Mesendoderm (in vitro differentiated cells): ENCODE data around the gene STARD9.

Source experiments
- DNase-seq: peaks from one replicate; pipeline ENCODE4 v3.0.0; 2013
- H2AK5ac ChIP-seq: 2 replicates; pipeline ENCODE4 v1.6.1; 2013; ENCODE audit warnings: low read length, inconsistent platforms
- H2BK120ac ChIP-seq: 2 replicates; pipeline ENCODE4 v1.6.1; 2013; ENCODE audit warnings: low read depth, mild to moderate bottlenecking, low read length, moderate library complexity, mixed read lengths
- H2BK15ac ChIP-seq: replicated peaks from 2 replicates; pipeline ENCODE4 v1.6.1; 2013; ENCODE audit warnings: low read depth, mild to moderate bottlenecking, moderate library complexity
- H2BK5ac ChIP-seq: 2 replicates; pipeline ENCODE4 v1.6.1; 2013; ENCODE audit warnings: low read length, inconsistent platforms
- H3K18ac ChIP-seq: 2 replicates; pipeline ENCODE4 v1.6.1; 2013; ENCODE audit warnings: mild to moderate bottlenecking, low read length, mixed read lengths
- H3K23ac ChIP-seq: one replicate; pipeline ENCODE4 v1.6.1; 2013; ENCODE audit warnings: low read length
- H3K27ac ChIP-seq: 2 replicates; pipeline ENCODE4 v1.5.1; 2013; ENCODE audit warnings: low read depth, mild to moderate bottlenecking, inconsistent platforms, low read length, moderate library complexity
- H3K27me3 ChIP-seq: 2 replicates; pipeline ENCODE4 v1.6.1; 2013; ENCODE audit warnings: low read length, control low read depth, mild to moderate bottlenecking, inconsistent platforms; ENCODE audit not compliant: insufficient read depth, poor library complexity
- H3K36me3 ChIP-seq: 2 replicates; pipeline ENCODE4 v1.6.1; 2013; ENCODE audit warnings: low read length, inconsistent platforms; ENCODE audit not compliant: control insufficient read depth, insufficient read depth
- H3K4ac ChIP-seq: one replicate; pipeline ENCODE4 v1.6.1; 2013; ENCODE audit warnings: low read depth, mild to moderate bottlenecking, low read length, moderate library complexity
- H3K4me1 ChIP-seq: 2 replicates; pipeline ENCODE4 v1.6.1; 2013; ENCODE audit warnings: low read depth, low read length, inconsistent platforms; ENCODE audit not compliant: control insufficient read depth
- H3K4me2 ChIP-seq: 2 replicates; pipeline ENCODE4 v1.6.1; 2013; ENCODE audit warnings: low read length
- H3K4me3 ChIP-seq: 2 replicates; pipeline ENCODE4 v1.5.1; 2013; ENCODE audit warnings: mild to moderate bottlenecking, low read length
- H3K56ac ChIP-seq: one replicate; pipeline ENCODE4 v1.6.1; 2013; ENCODE audit warnings: low read length
- H3K79me1 ChIP-seq: 2 replicates; pipeline ENCODE4 v1.6.1; 2013; ENCODE audit warnings: low read length, inconsistent platforms
- H3K79me2 ChIP-seq: 2 replicates; pipeline ENCODE4 v1.6.1; 2013; ENCODE audit warnings: mild to moderate bottlenecking, low read length; ENCODE audit not compliant: control insufficient read depth, insufficient read depth
- H3K9ac ChIP-seq: 2 replicates; pipeline ENCODE4 v1.6.1; 2013; ENCODE audit warnings: low read length, inconsistent platforms
- H4K5ac ChIP-seq: one replicate; pipeline ENCODE4 v1.6.1; 2013; ENCODE audit warnings: low read length
- H4K8ac ChIP-seq: one replicate; pipeline ENCODE4 v1.6.1; 2013; ENCODE audit warnings: low read depth, mild to moderate bottlenecking, control low read depth, low read length, moderate library complexity
- WGBS: extraction: QIAGEN DNeasy Blood & Tissue Kit; methylation state at CpG from one replicate; pipeline ENCODE4 v1.1.7; 2013; ENCODE audit warnings: low lambda C conversion rate, missing lambda C conversion rate; ENCODE audit not compliant: insufficient coverage; ENCODE audit errors: extremely low coverage; 5-methylcytosine and 5-hydroxymethylcytosine counted together

The STARD9 gene

GRCh38 chr15:42719043-42719442, 143.6 kb downstream of the STARD9 start:
- H3K9ac ChIP-seq: no peak overlapping the region
- no peak for DNase-seq
- no peak overlapping the region for H4K5ac ChIP-seq
- no peak overlapping the region for H2BK120ac ChIP-seq
- H3K4ac ChIP-seq: no peak overlapping the region
- no peaks in the 10 kb centered on the region for H3K27me3 ChIP-seq
- no peak overlapping the region for H3K23ac ChIP-seq
- H3K79me1 ChIP-seq: no peaks in the 10 kb centered on the region
- no peaks in the 10 kb centered on the region for H3K4me1 ChIP-seq
- no peak overlapping the region for H3K27ac ChIP-seq
- H3K56ac ChIP-seq: no peak overlapping the region
- no CpG with 5 or more reads among the region's 6 CpGs for WGBS
- no peak overlapping the region for H2AK5ac ChIP-seq
- no peak overlapping the region for H4K8ac ChIP-seq
- no peak overlapping the region for H3K4me3 ChIP-seq
- H2BK15ac ChIP-seq: no peak overlapping the region
- H2BK5ac ChIP-seq: no peak overlapping the region
- H3K36me3 ChIP-seq: peaks cover 7% of the 10 kb centered on the region
- no peaks in the 10 kb centered on the region for H3K79me2 ChIP-seq
- H3K4me2 ChIP-seq: no peak overlapping the region
- no peak overlapping the region for H3K18ac ChIP-seq

- no peak overlapping the region for H2BK5ac ChIP-seq
- H3K79me1 ChIP-seq: no peaks in the 10 kb centered on the region
- WGBS: no CpG with 5 or more reads among the region's 3 CpGs
- no peak for DNase-seq
- H4K5ac ChIP-seq: no peak overlapping the region
- H3K27ac ChIP-seq: no peak overlapping the region
- H3K4me3 ChIP-seq: no peak overlapping the region
- no peak overlapping the region for H2AK5ac ChIP-seq
- peaks cover 11% of the 10 kb centered on the region for H3K36me3 ChIP-seq
- no peaks in the 10 kb centered on the region for H3K27me3 ChIP-seq
- no peak overlapping the region for H2BK120ac ChIP-seq
- H3K4ac ChIP-seq: no peak overlapping the region
- no peak overlapping the region for H2BK15ac ChIP-seq
- H4K8ac ChIP-seq: no peak overlapping the region
- no peak overlapping the region for H3K9ac ChIP-seq
- no peaks in the 10 kb centered on the region for H3K4me1 ChIP-seq
- H3K18ac ChIP-seq: no peak overlapping the region
- no peaks in the 10 kb centered on the region for H3K79me2 ChIP-seq
- H3K4me2 ChIP-seq: no peak overlapping the region
- no peak overlapping the region for H3K56ac ChIP-seq
- no peak overlapping the region for H3K23ac ChIP-seq
Measured at GRCh38 chr15:42720071-42720470, 144.7 kb downstream of the STARD9 start.

GRCh38 chr15:42721016-42721415, 145.6 kb downstream of the STARD9 start:
- no peak overlapping the region for H3K56ac ChIP-seq
- no peak overlapping the region for H3K4me2 ChIP-seq
- H3K27ac ChIP-seq: no peak overlapping the region
- H2BK15ac ChIP-seq: no peak overlapping the region
- no peak overlapping the region for H2BK120ac ChIP-seq
- H3K23ac ChIP-seq: no peak overlapping the region
- H3K36me3 ChIP-seq: peaks cover 13% of the 10 kb centered on the region
- H2BK5ac ChIP-seq: no peak overlapping the region
- DNase-seq: no peak
- H3K27me3 ChIP-seq: no peaks in the 10 kb centered on the region
- H3K4me3 ChIP-seq: no peak overlapping the region
- H3K4ac ChIP-seq: no peak overlapping the region
- H3K9ac ChIP-seq: no peak overlapping the region
- no peak overlapping the region for H4K5ac ChIP-seq
- H2AK5ac ChIP-seq: no peak overlapping the region
- H3K79me2 ChIP-seq: no peaks in the 10 kb centered on the region
- no peaks in the 10 kb centered on the region for H3K4me1 ChIP-seq
- WGBS: no CpG with 5 or more reads among the region's 6 CpGs
- no peak overlapping the region for H4K8ac ChIP-seq
- no peaks in the 10 kb centered on the region for H3K79me1 ChIP-seq
- no peak overlapping the region for H3K18ac ChIP-seq

GRCh38 chr15:42721916-42722315, 146.5 kb downstream of the STARD9 start:
- Histone ChIP-seq H3K4me2 (no peak overlapping the region), H3K79me2 (no peaks in the 10 kb centered on the region), H3K18ac (no peak overlapping the region), H2BK120ac (no peak overlapping the region), H2BK15ac (no peak overlapping the region), H3K9ac (no peak overlapping the region), H3K79me1 (no peaks in the 10 kb centered on the region), H3K23ac (no peak overlapping the region), H2AK5ac (no peak overlapping the region), H3K27ac (no peak overlapping the region), H3K56ac (no peak overlapping the region), H2BK5ac (no peak overlapping the region), H4K5ac (no peak overlapping the region), H3K4me3 (no peak overlapping the region), H3K4me1 (no peaks in the 10 kb centered on the region), H3K36me3 (peaks cover 15% of the 10 kb centered on the region), H3K4ac (no peak overlapping the region), H4K8ac (no peak overlapping the region), H3K27me3 (no peaks in the 10 kb centered on the region)
- no CpG with 5 or more reads among the region's 3 CpGs for WGBS
- DNase-seq: no peak

GRCh38 chr15:42723068-42723467, 147.7 kb downstream of the STARD9 start:
- no peaks in the 10 kb centered on the region for H3K4me1 ChIP-seq
- no peak overlapping the region for H3K27ac ChIP-seq
- H4K5ac ChIP-seq: no peak overlapping the region
- DNase-seq: peak; percentile 18
- no CpG with 5 or more reads among the region's 4 CpGs for WGBS
- no peak overlapping the region for H3K4me3 ChIP-seq
- H2BK5ac ChIP-seq: no peak overlapping the region
- H2BK15ac ChIP-seq: no peak overlapping the region
- H3K4me2 ChIP-seq: no peak overlapping the region
- H4K8ac ChIP-seq: no peak overlapping the region
- no peak overlapping the region for H3K56ac ChIP-seq
- no peaks in the 10 kb centered on the region for H3K79me1 ChIP-seq
- H2BK120ac ChIP-seq: no peak overlapping the region
- no peak overlapping the region for H3K23ac ChIP-seq
- H3K36me3 ChIP-seq: peaks cover 17% of the 10 kb centered on the region
- no peaks in the 10 kb centered on the region for H3K79me2 ChIP-seq
- no peak overlapping the region for H3K18ac ChIP-seq
- no peak overlapping the region for H3K4ac ChIP-seq
- H3K9ac ChIP-seq: no peak overlapping the region
- no peak overlapping the region for H2AK5ac ChIP-seq
- no peaks in the 10 kb centered on the region for H3K27me3 ChIP-seq

GRCh38 chr15:42724276-42724675, 148.9 kb downstream of the STARD9 start:
- Histone ChIP-seq H3K4me3 (no peak overlapping the region), H3K4me1 (no peaks in the 10 kb centered on the region), H3K27me3 (no peaks in the 10 kb centered on the region), H3K9ac (no peak overlapping the region), H3K56ac (no peak overlapping the region), H2BK15ac (no peak overlapping the region), H2AK5ac (no peak overlapping the region), H3K4me2 (no peak overlapping the region), H3K23ac (no peak overlapping the region), H4K8ac (no peak overlapping the region), H3K4ac (no peak overlapping the region), H3K79me2 (no peaks in the 10 kb centered on the region), H2BK5ac (no peak overlapping the region), H3K36me3 (peaks cover 17% of the 10 kb centered on the region), H3K18ac (no peak overlapping the region), H2BK120ac (no peak overlapping the region), H3K27ac (no peak overlapping the region), H3K79me1 (no peaks in the 10 kb centered on the region), H4K5ac (no peak overlapping the region)
- no peak for DNase-seq
- WGBS: no CpG with 5 or more reads among the region's 6 CpGs
